H1 (cell line): Measurements from ENCODE around the gene HIPK2. TPM values are rescaled to one million over a fixed set of nuclear protein-coding genes. Genes with fewer than 3 reads are reported as not detected.

Source experiments
- ASH2L ChIP-seq: fragments of 200-600, 300-600 bp; sonication (generic); IDR thresholded peaks from one replicate; pipeline ENCODE4 v1.7.1; 2017; ENCODE audit warnings: low read length
- CBX8 ChIP-seq: fragments of 300-800, 300-1000 bp; sonication (generic); IDR thresholded peaks from 2 replicates; pipeline ENCODE4 v1.7.1; 2016; ENCODE audit warnings: low read depth, low read length, borderline replicate concordance
- CHD1 ChIP-seq: IDR thresholded peaks from 2 replicates; pipeline ENCODE4 v1.6.1; 2012; ENCODE audit warnings: low read depth, low read length, improper control_type of control experiment
- CHD2 ChIP-seq: IDR thresholded peaks from 2 replicates; pipeline ENCODE4 v1.6.1; 2012; ENCODE audit warnings: low read length, improper control_type of control experiment
- CREB1 ChIP-seq: IDR thresholded peaks from 2 replicates; pipeline ENCODE4 v1.6.1; 2012; ENCODE audit warnings: inconsistent platforms
- E2F6 ChIP-seq: IDR thresholded peaks from 2 replicates; pipeline ENCODE4 v1.6.1; 2012; ENCODE audit warnings: inconsistent platforms
- GABPA ChIP-seq: IDR thresholded peaks from 2 replicates; pipeline ENCODE4 v1.6.1; 2011; ENCODE audit warnings: mild to moderate bottlenecking, low read length, moderate library complexity, borderline replicate concordance; ENCODE audit not compliant: insufficient read depth
- HDAC2 ChIP-seq, 2 experiments: fragments of 300-600 bp in 1 of 2; sonication (generic) in 1 of 2; IDR thresholded peaks; 2 replicates each; pipeline ENCODE4 v1.6.1; 2011 to 2012; ENCODE audit warnings: low read depth in 2 of 2, low read length in 2 of 2, mild to moderate bottlenecking in 2 of 2, moderate library complexity in 2 of 2, borderline replicate concordance in 1 of 2, inconsistent platforms in 1 of 2
- HDAC6 ChIP-seq: IDR thresholded peaks from one replicate; pipeline ENCODE4 v1.7.1; 2012; ENCODE audit warnings: low read depth, mild to moderate bottlenecking, inconsistent platforms, low read length, moderate library complexity
- KDM4A ChIP-seq: IDR thresholded peaks from one replicate; pipeline ENCODE4 v1.7.1; 2012; ENCODE audit warnings: low read depth, mild to moderate bottlenecking, moderate library complexity, low read length, inconsistent platforms; ENCODE audit not compliant: severe bottlenecking
- KDM5A ChIP-seq: fragments of 200-600 bp; IDR thresholded peaks from 2 replicates; pipeline ENCODE4 v1.7.1; 2012; ENCODE audit warnings: mild to moderate bottlenecking, low read length, inconsistent platforms, mixed read lengths
- MAX ChIP-seq: IDR thresholded peaks from 2 replicates; pipeline ENCODE4 v1.6.1; 2012; ENCODE audit warnings: inconsistent platforms
- NANOG ChIP-seq: IDR thresholded peaks from 2 replicates; pipeline ENCODE4 v1.6.1; 2011; ENCODE audit warnings: low read length, low read depth, mild to moderate bottlenecking, inconsistent platforms; ENCODE audit not compliant: insufficient read depth, poor library complexity, severe bottlenecking
- RBBP5 ChIP-seq: IDR thresholded peaks from 2 replicates; pipeline ENCODE4 v1.7.1; 2012; ENCODE audit warnings: low read depth, mild to moderate bottlenecking, inconsistent platforms, low read length, moderate library complexity, borderline replicate concordance
- SAP30 ChIP-seq: fragments of 300-600 bp; sonication (generic); IDR thresholded peaks from 2 replicates; pipeline ENCODE4 v1.7.1; 2012; ENCODE audit warnings: low read length, moderate library complexity, mild to moderate bottlenecking, inconsistent platforms; ENCODE audit not compliant: insufficient read depth, insufficient replicate concordance
- SUZ12 ChIP-seq: fragments of 200-600 bp; sonication (generic); IDR thresholded peaks from 2 replicates; pipeline ENCODE4 v1.6.1; 2012; ENCODE audit warnings: mild to moderate bottlenecking, inconsistent platforms, low read length, moderate library complexity, mixed read lengths
- TCF12 ChIP-seq: IDR thresholded peaks from 2 replicates; pipeline ENCODE4 v1.6.1; 2011; ENCODE audit warnings: low read depth, mild to moderate bottlenecking, low read length
- YY1 ChIP-seq: IDR thresholded peaks from 2 replicates; pipeline ENCODE4 v1.6.1; 2011; ENCODE audit warnings: low read depth, mild to moderate bottlenecking, low read length
- polyA plus RNA-seq, 7 experiments: library from polyadenylated mRNA; depleted of rRNA in 3 of 7; stranded (reverse) in 5 of 7; unstranded in 2 of 7; fragments of >200 nt in 5 of 7; fragments of 200-250 nt in 2 of 7; gene quantifications; 1 replicate in 5 of 7; 2 replicates in 1 of 7; 4 replicates in 1 of 7; pipeline versions ENCODE4 v1.2.1 to v1.2.3, GENCODE V29; 2011 to 2013; ENCODE audit warnings: missing spikeins in 2 of 7, mixed read lengths in 2 of 7
- total RNA-seq: library from RNA; stranded (reverse); fragmentation: NEBNext Ultra II Directional; extraction: Animal tissue kit (Norgen Biotek cat#: 25700); gene quantifications from 2 replicates; pipeline ENCODE4 v1.2.1, GENCODE V29; 2021

HIPK2 gene
- total and polyA plus RNA-seq, 2 of the 8 experiments (the other 6 are each of a cell fraction or from before 2014, with no cell fraction given): 8.3 to 24.3 TPM

- TF ChIP-seq YY1: peak; percentile 46; the same call in 1 of the 2 replicates
- TF ChIP-seq MAX: peak; percentile 3
- no peak for TF ChIP-seq KDM5A
- TF ChIP-seq KDM4A: peak; percentile 97
- peak; percentile 39; the same call in 1 of the 2 replicates for TF ChIP-seq CREB1
- TF ChIP-seq CHD2: no peak
- no peak for TF ChIP-seq NANOG
- no peak for TF ChIP-seq TCF12
- TF ChIP-seq RBBP5: peak; percentile 76
- no peak for TF ChIP-seq CHD1
- peak; percentile 72 for TF ChIP-seq E2F6
- TF ChIP-seq HDAC2 (IDR thresholded peaks at IDR 0.05; ENCODE audit: borderline replicate concordance in 1 of 2, low read depth in 2 of 2, low read length in 2 of 2): peak in 1 of 2 experiments; percentile 83; a peak in 1 of 4 replicates
- TF ChIP-seq CBX8: no peak
- TF ChIP-seq SAP30: no peak
- no peak for TF ChIP-seq HDAC6
- peak; percentile 60 for TF ChIP-seq ASH2L
- TF ChIP-seq SUZ12: peak; percentile 54; the same call in 1 of the 2 replicates
- no peak for TF ChIP-seq GABPA
These were observed at the start of gene HIPK2 (continued) for GRCh38 chr7:139777948-139778841.
